HL-60 (cell line): ENCODE data around the gene TMEM30A.

Experiments
- DNase-seq, 2 experiments: peaks; one replicate each; pipeline ENCODE4 v3.0.0-alpha.2; 2010 to 2020; ENCODE audit warnings: low read depth in 1 of 2, low spot score in 1 of 2
- H3K27ac ChIP-seq: fragments of 250-450 bp; sonication (Bioruptor Pico); replicated peaks from 2 replicates; pipeline ENCODE4 v1.5.1; 2020; ENCODE audit warnings: mild to moderate bottlenecking, moderate library complexity
- H3K27me3 ChIP-seq: fragments of 250-450 bp; sonication (Bioruptor Pico); 2 replicates; pipeline ENCODE4 v1.5.1; 2021; ENCODE audit warnings: mild to moderate bottlenecking, moderate library complexity; ENCODE audit not compliant: insufficient read depth, poor library complexity, severe bottlenecking
- H3K4me3 ChIP-seq: replicated peaks from 2 replicates; pipeline ENCODE4 v1.5.1; 2011; ENCODE audit warnings: mild to moderate bottlenecking, control low read depth, low read length; ENCODE audit not compliant: insufficient read depth
- GABPA ChIP-seq: IDR thresholded peaks from 2 replicates; pipeline ENCODE4 v1.6.1; 2012; ENCODE audit warnings: low read depth
- POLR2AphosphoS5 ChIP-seq: IDR thresholded peaks from 2 replicates; pipeline ENCODE4 v1.6.1; 2012; ENCODE audit warnings: low read depth
- SPI1 ChIP-seq: IDR thresholded peaks from 2 replicates; pipeline ENCODE4 v1.6.1; 2012; ENCODE audit warnings: low read depth, mild to moderate bottlenecking, borderline replicate concordance
- TF ChIP-seq, protein P1 (sequence below): IDR thresholded peaks from 2 replicates; pipeline ENCODE4 v1.6.1; 2012; ENCODE audit warnings: low read depth; ENCODE audit not compliant: insufficient replicate concordance
- TF ChIP-seq, protein P2 (sequence below): IDR thresholded peaks from one replicate; pipeline ENCODE4 v1.5.1; 2011; ENCODE audit warnings: low read length, control low read depth, inconsistent platforms; ENCODE audit not compliant: insufficient read depth

TMEM30A gene

DNA sequence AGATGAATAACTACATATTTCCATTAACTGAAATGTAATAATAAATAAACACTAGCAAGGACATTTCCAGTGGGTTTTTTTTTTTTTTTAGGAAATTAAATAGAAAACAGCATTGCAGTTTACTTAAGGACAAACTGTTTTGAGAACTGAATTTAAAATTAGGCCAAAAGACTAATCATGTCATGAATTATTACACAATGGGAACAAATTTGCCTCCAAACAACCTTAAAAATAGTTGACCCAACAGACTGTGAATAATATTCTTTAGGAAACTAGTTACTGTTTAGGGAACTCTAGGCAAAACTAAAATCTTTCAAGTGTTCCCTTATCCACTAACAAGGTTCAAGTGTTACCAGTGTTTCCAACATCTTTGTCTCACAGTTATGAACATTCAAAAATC is 62.3 kb downstream of the TMEM30A start:
- Histone ChIP-seq H3K4me3 (no peak overlapping the region), H3K27me3 (peaks cover 2% of the 10 kb centered on the region), H3K27ac (no peak overlapping the region)
- DNase-seq: no peak
- TF ChIP-seq POLR2AphosphoS5 (no peak), GABPA (no peak), SPI1 (no peak)
- TF ChIP-seq, protein P1, sequence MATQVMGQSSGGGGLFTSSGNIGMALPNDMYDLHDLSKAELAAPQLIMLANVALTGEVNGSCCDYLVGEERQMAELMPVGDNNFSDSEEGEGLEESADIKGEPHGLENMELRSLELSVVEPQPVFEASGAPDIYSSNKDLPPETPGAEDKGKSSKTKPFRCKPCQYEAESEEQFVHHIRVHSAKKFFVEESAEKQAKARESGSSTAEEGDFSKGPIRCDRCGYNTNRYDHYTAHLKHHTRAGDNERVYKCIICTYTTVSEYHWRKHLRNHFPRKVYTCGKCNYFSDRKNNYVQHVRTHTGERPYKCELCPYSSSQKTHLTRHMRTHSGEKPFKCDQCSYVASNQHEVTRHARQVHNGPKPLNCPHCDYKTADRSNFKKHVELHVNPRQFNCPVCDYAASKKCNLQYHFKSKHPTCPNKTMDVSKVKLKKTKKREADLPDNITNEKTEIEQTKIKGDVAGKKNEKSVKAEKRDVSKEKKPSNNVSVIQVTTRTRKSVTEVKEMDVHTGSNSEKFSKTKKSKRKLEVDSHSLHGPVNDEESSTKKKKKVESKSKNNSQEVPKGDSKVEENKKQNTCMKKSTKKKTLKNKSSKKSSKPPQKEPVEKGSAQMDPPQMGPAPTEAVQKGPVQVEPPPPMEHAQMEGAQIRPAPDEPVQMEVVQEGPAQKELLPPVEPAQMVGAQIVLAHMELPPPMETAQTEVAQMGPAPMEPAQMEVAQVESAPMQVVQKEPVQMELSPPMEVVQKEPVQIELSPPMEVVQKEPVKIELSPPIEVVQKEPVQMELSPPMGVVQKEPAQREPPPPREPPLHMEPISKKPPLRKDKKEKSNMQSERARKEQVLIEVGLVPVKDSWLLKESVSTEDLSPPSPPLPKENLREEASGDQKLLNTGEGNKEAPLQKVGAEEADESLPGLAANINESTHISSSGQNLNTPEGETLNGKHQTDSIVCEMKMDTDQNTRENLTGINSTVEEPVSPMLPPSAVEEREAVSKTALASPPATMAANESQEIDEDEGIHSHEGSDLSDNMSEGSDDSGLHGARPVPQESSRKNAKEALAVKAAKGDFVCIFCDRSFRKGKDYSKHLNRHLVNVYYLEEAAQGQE: no peak
- TF ChIP-seq, protein P2, sequence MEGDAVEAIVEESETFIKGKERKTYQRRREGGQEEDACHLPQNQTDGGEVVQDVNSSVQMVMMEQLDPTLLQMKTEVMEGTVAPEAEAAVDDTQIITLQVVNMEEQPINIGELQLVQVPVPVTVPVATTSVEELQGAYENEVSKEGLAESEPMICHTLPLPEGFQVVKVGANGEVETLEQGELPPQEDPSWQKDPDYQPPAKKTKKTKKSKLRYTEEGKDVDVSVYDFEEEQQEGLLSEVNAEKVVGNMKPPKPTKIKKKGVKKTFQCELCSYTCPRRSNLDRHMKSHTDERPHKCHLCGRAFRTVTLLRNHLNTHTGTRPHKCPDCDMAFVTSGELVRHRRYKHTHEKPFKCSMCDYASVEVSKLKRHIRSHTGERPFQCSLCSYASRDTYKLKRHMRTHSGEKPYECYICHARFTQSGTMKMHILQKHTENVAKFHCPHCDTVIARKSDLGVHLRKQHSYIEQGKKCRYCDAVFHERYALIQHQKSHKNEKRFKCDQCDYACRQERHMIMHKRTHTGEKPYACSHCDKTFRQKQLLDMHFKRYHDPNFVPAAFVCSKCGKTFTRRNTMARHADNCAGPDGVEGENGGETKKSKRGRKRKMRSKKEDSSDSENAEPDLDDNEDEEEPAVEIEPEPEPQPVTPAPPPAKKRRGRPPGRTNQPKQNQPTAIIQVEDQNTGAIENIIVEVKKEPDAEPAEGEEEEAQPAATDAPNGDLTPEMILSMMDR: no peak

DNA sequence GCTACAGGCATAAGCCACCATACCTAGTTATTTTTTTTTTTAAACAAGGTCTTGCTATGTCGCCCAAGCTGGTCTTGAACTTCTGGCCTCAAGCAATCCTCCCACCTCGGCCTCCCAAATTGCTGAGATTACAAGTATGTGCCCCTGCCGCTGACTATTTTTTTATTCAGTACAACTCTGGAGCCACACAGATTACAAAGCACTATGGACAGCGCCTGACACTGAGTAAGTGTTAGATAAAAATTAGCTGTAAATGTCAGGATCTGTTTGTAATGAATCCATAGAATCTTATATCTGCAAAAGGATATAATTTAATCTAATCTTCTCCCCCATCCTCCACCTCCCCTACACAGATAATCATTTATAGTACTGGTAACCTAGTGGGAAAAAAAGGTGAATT is 63.5 kb downstream of the TMEM30A start:
- H3K27me3 ChIP-seq: peaks cover 2% of the 10 kb centered on the region
- no peak overlapping the region for H3K4me3 ChIP-seq
- H3K27ac ChIP-seq: no peak overlapping the region
- DNase-seq: no peak
- TF ChIP-seq, protein P2: no peak
- no peak for TF ChIP-seq GABPA
- TF ChIP-seq SPI1: no peak
- TF ChIP-seq, protein P1: peak; percentile 37
- no peak for TF ChIP-seq POLR2AphosphoS5

DNA sequence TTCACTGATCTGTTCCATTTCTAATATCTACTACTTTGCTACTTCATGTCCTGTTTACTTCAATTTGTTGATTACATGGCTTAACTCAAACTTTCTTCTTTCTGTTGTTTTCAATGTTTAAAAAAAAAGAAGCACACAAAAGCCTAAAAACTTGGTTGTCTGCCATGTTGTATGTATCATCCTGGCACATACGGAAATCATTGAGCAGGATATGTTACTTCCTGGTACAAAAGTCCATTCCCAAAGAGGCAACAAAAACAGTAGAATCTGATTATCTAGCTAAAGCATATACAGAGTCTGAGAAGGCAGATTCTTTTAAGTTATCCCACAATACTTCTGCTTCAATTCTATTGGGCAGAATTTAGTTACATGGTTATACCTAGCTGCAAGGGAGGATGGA is 64.2 kb downstream of the TMEM30A start:
- DNase-seq: no peak
- H3K4me3 ChIP-seq: no peak overlapping the region
- TF ChIP-seq, protein P2: no peak
- TF ChIP-seq, protein P1: no peak
- TF ChIP-seq GABPA (no peak), POLR2AphosphoS5 (no peak), SPI1 (no peak)
- peaks cover 2% of the 10 kb centered on the region for H3K27me3 ChIP-seq
- H3K27ac ChIP-seq: no peak overlapping the region
